Neural crest cell (in vitro differentiated cells): ENCODE results near the gene TMTC4. TPM values are rescaled to one million over a fixed set of nuclear protein-coding genes. Genes with fewer than 3 reads are reported as not detected.

Experiments used
- DNase-seq: peaks from one replicate; pipeline ENCODE4 v3.0.0; 2021; ENCODE audit warnings: low read depth, mixed read lengths, low spot score
- H3K27ac Mint-ChIP-seq: one replicate; pipeline ENCODE4 v1.8.0; 2021; ENCODE audit warnings: mild to moderate bottlenecking, mixed read lengths; ENCODE audit not compliant: unreplicated experiment
- H3K27me3 Mint-ChIP-seq: 2 replicates; pipeline ENCODE4 v1.8.0; 2021; ENCODE audit warnings: low read depth, mild to moderate bottlenecking, mixed read lengths
- H3K36me3 Mint-ChIP-seq: 2 replicates; pipeline ENCODE4 v1.8.0; 2021; ENCODE audit warnings: low read depth, mild to moderate bottlenecking, mixed read lengths
- H3K4me1 Mint-ChIP-seq: 2 replicates; pipeline ENCODE4 v1.8.0; 2021; ENCODE audit warnings: mixed read lengths
- H3K4me3 Mint-ChIP-seq: one replicate; pipeline ENCODE4 v1.8.0; 2021; ENCODE audit warnings: mild to moderate bottlenecking, mixed read lengths
- H3K9me3 Mint-ChIP-seq: 2 replicates; pipeline ENCODE4 v1.8.0; 2021; ENCODE audit warnings: mixed read lengths
- long read RNA-seq: library from polyadenylated mRNA; unstranded; transcript quantifications from one replicate; pipeline ENCODE4 v2.0.0, GENCODE V29; 2020
- total RNA-seq: library from RNA; stranded (reverse); gene quantifications from 2 replicates; pipeline ENCODE4 v1.2.1, GENCODE V29; 2021
- TF ChIP-seq, protein P1 (sequence below): fragments of 200-600 bp; sonication (generic); conservative IDR thresholded peaks from 2 replicates; pipeline ENCODE4 v1.5.0; 2021; ENCODE audit warnings: antibody characterized with exemption, mild to moderate bottlenecking

The TMTC4 gene, protein sequence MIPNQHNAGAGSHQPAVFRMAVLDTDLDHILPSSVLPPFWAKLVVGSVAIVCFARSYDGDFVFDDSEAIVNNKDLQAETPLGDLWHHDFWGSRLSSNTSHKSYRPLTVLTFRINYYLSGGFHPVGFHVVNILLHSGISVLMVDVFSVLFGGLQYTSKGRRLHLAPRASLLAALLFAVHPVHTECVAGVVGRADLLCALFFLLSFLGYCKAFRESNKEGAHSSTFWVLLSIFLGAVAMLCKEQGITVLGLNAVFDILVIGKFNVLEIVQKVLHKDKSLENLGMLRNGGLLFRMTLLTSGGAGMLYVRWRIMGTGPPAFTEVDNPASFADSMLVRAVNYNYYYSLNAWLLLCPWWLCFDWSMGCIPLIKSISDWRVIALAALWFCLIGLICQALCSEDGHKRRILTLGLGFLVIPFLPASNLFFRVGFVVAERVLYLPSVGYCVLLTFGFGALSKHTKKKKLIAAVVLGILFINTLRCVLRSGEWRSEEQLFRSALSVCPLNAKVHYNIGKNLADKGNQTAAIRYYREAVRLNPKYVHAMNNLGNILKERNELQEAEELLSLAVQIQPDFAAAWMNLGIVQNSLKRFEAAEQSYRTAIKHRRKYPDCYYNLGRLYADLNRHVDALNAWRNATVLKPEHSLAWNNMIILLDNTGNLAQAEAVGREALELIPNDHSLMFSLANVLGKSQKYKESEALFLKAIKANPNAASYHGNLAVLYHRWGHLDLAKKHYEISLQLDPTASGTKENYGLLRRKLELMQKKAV
- total RNA-seq, result 51.7 and 57.1 TPM in 2 replicates
- long read RNA-seq, transcript TMTC4-203 (18 exons, 3,483 nt), result minor isoform, 33 of 164 reads
- long read RNA-seq, transcript TMTC4-202 (19 exons, 3,602 nt), result major isoform, 57 of 164 reads
- long read RNA-seq, partial matches to known transcripts, result 42 of 164 reads
- long read RNA-seq, other reads (novel, unspliced or antisense), result 32 of 164 reads

DNA sequence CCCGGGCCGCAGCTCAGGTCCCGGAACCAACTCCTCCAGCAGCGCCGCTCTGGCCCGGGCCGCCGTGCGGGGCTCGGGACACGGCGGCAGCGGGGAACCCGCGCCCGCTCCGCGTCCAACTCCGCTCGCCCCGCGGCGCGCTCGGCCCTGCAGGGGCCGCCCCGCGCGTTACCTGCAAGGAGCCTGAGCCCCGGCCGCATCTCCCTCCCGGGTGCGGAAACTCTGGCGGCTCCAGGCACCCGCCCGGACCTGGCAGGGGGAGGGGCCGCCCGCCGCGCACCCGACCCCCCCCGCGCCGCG is at the start of gene TMTC4:
Gene TMTC4 (minus strand): TSS at position 224 of the 300 bp plus-strand sequence. CDS start 4,433 bp downstream, outside the sequence.
- Mint-ChIP-seq H3K4me3 (peak within 1 kb of the TSS; percentile 94), H3K4me1 (peaks cover 30% of the 10 kb centered on the region), H3K36me3 (peaks cover 2% of the 10 kb centered on the region), H3K27ac (peak within 1 kb of the TSS; percentile 87), H3K9me3 (no peaks in the 10 kb centered on the region), H3K27me3 (peaks cover 13% of the 10 kb centered on the region)
- TF ChIP-seq, protein P1, sequence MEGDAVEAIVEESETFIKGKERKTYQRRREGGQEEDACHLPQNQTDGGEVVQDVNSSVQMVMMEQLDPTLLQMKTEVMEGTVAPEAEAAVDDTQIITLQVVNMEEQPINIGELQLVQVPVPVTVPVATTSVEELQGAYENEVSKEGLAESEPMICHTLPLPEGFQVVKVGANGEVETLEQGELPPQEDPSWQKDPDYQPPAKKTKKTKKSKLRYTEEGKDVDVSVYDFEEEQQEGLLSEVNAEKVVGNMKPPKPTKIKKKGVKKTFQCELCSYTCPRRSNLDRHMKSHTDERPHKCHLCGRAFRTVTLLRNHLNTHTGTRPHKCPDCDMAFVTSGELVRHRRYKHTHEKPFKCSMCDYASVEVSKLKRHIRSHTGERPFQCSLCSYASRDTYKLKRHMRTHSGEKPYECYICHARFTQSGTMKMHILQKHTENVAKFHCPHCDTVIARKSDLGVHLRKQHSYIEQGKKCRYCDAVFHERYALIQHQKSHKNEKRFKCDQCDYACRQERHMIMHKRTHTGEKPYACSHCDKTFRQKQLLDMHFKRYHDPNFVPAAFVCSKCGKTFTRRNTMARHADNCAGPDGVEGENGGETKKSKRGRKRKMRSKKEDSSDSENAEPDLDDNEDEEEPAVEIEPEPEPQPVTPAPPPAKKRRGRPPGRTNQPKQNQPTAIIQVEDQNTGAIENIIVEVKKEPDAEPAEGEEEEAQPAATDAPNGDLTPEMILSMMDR, result no peak
- no peak for DNase-seq

DNA sequence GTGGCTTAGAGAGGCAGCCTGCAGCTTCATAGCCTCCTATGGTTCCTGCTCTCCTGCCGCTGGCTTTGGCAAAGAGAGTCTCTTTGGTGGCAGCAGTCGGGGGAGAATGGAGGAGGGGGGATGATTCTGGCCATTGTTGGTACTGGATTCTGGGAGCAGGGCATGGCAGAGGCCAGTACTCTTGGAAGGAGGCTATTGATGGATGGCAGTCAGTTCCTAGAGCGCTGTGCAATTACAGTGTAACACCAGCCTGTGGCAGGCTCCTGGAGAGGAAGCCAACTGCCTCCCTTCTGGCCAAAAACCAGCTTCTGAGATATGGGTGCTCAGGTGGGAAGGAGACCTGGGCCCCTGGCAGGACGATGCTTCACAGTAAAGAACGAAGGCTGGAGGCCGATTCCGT is 47.9 kb upstream of the TMTC4 start:
- peaks cover 4% of the 10 kb centered on the region for H3K4me1 Mint-ChIP-seq
- no peak overlapping the region for H3K4me3 Mint-ChIP-seq
- H3K27ac Mint-ChIP-seq, result no peak overlapping the region
- no peak for DNase-seq
- no peaks in the 10 kb centered on the region for H3K36me3 Mint-ChIP-seq
- no peaks in the 10 kb centered on the region for H3K27me3 Mint-ChIP-seq
- TF ChIP-seq, protein P1, result no peak
- no peaks in the 10 kb centered on the region for H3K9me3 Mint-ChIP-seq

DNA sequence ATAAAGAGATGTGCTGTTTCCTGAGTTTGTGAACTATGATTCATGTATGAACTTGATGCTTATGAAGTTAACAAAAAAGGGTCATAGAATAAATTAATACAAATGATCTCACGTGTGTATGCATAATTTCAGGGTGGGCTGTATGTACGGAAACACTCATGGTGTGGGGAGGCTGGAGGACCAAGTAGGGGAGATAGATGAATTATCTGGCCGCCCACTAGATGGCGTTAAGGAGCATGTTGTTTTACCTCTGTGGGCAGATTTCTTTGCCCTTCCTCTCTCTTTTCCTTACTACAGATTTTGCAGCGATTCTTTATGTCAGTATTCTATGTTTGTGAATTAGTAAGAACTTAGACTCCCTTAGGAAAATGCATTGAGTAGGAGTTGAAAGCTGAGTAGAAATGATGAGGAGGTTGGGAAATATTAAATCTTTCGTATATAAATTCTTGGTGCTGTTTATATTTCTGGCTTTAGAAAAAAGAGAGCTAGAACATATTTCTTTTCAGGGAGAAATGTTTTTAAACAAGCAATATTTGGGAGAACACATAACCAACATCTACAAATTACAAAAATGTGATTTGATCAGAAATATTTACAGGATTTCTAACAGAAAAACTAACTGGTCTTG is 47.4 kb upstream of the TMTC4 start:
- Mint-ChIP-seq H3K9me3 (no peaks in the 10 kb centered on the region), H3K4me3 (no peak overlapping the region), H3K27me3 (no peaks in the 10 kb centered on the region), H3K36me3 (no peaks in the 10 kb centered on the region), H3K27ac (no peak overlapping the region), H3K4me1 (peaks cover 4% of the 10 kb centered on the region)
- TF ChIP-seq, protein P1, result peak; percentile 87
- peak; percentile 71 for DNase-seq

DNA sequence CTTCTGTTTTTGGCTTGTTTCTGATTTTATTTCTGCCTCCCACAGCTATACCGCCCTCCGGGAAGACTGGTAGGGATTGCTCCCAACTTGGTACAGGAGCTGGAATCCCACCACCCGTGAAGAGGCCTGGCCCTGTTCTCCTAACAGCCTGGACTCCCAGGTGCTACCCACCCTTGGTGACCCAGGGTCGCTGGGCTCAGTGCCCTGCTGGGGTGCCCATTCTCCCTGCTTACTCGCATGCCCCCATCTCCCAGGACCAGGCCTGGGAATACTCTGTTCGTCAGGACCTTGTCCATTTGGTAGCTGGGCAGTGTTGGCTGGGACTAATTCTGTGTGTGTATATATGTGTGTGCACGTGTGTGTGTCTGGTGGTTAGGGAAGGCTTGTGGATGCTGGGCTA is 41.0 kb upstream of the TMTC4 start:
- no peak for DNase-seq
- Mint-ChIP-seq H3K27me3 (no peaks in the 10 kb centered on the region), H3K36me3 (no peaks in the 10 kb centered on the region), H3K4me3 (no peak overlapping the region), H3K27ac (no peak overlapping the region), H3K4me1 (no peaks in the 10 kb centered on the region), H3K9me3 (no peaks in the 10 kb centered on the region)
- TF ChIP-seq, protein P1, result no peak

DNA sequence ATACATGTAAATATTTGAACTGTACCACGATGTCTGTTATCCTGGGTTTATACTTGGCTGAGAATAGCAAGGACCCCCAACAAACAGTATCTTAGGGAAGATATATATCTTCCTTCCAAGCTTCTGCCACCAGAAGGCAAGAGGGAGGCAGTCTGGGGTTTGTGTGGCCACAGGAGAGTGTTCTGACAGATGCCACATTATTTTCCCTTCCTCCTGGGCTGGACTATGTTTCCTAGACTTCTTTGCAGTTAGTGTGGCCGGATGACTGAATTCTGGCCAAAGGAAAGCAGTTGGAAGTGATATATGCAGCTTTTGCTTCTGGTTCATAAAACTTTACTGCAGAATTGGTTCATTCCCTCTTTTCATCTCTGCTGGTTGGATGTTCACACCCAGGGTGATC is 39.9 kb upstream of the TMTC4 start:
- TF ChIP-seq, protein P1, result no peak
- no peaks in the 10 kb centered on the region for H3K36me3 Mint-ChIP-seq
- no peak overlapping the region for H3K27ac Mint-ChIP-seq
- no peak for DNase-seq
- no peak overlapping the region for H3K4me3 Mint-ChIP-seq
- no peaks in the 10 kb centered on the region for H3K27me3 Mint-ChIP-seq
- H3K9me3 Mint-ChIP-seq, result no peaks in the 10 kb centered on the region
- H3K4me1 Mint-ChIP-seq, result no peaks in the 10 kb centered on the region
